ENCODE data around the gene FAM110C.

DNA sequence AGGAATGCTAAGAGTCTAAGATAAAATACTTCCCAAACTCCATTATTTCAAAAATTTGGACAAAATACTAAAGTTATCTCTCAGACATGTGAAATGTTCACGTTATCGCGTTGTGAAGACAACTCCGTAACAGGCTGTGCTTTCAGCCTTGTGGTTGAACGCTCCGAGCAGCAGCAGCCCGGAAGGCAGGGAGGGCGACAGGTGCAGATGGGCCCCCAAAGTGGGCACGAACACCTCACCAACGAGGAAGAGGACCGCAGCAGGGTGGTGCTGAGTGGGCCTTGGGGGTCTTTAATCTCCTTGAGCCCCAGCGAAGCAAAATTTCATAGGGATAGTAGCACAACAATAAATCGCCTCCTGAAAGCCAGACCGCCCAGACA, 1.0 kb upstream of the FAM110C start:
- TF ChIP-seq CTCF (IDR thresholded peaks at IDR 0.05) (no peak), EP300 (IDR thresholded peaks at IDR 0.05; ENCODE audit: low read depth) (no peak), POLR2A (IDR thresholded peaks at IDR 0.05) (no peak), POLR2AphosphoS5 (IDR thresholded peaks at IDR 0.05) (no peak)

Measured in transverse colon (tissue), 4 donors.